CD14-positive monocyte (primary cell): Measurements from ENCODE around the gene LSP1. TPM values are rescaled to one million over a fixed set of nuclear protein-coding genes. Genes with fewer than 3 reads are reported as not detected.

Source experiments
- DNase-seq, 3 donors: peaks; one replicate each; pipeline ENCODE4 v3.0.0-alpha.2; 2011 to 2022
- H2AFZ ChIP-seq: 2 replicates; pipeline ENCODE4 v1.6.0; 2012; ENCODE audit warnings: mild to moderate bottlenecking, low read depth, low read length, inconsistent platforms; ENCODE audit not compliant: insufficient read depth, poor library complexity, severe bottlenecking
- H3K27ac ChIP-seq, 2 donors: 1 replicate in 1 of 2; 2 replicates in 1 of 2; pipeline ENCODE4 v1.5.1; 2012 to 2013; ENCODE audit warnings: low read length in 2 of 2, control low read depth in 1 of 2, inconsistent platforms in 1 of 2, low read depth in 1 of 2, mild to moderate bottlenecking in 1 of 2
- H3K27me3 ChIP-seq, 2 donors: one replicate each; pipeline versions ENCODE4 v1.6.0 to v1.6.1; 2011 to 2013; ENCODE audit warnings: low read length in 2 of 2; ENCODE audit not compliant: control insufficient read depth in 2 of 2, insufficient read depth in 2 of 2
- H3K36me3 ChIP-seq, 2 donors: replicated peaks in 1 of 2; 1 replicate in 1 of 2; 2 replicates in 1 of 2; pipeline versions ENCODE4 v1.5.1 to v1.6.1; 2012 to 2013; ENCODE audit warnings: low read length in 2 of 2, control low read depth in 1 of 2, inconsistent platforms in 1 of 2, mild to moderate bottlenecking in 1 of 2; ENCODE audit not compliant: insufficient read depth in 2 of 2, control insufficient read depth in 1 of 2
- H3K4me1 ChIP-seq, 2 donors: 1 replicate in 1 of 2; 2 replicates in 1 of 2; pipeline versions ENCODE4 v1.5.1 to v1.6.1; 2012 to 2013; ENCODE audit warnings: low read length in 2 of 2, control low read depth in 1 of 2, inconsistent platforms in 1 of 2, mild to moderate bottlenecking in 1 of 2, moderate library complexity in 1 of 2; ENCODE audit not compliant: insufficient read depth in 2 of 2, control insufficient read depth in 1 of 2
- H3K4me2 ChIP-seq: replicated peaks from 2 replicates; pipeline ENCODE3; 2012; ENCODE audit warnings: low read length, moderate library complexity, mild to moderate bottlenecking; ENCODE audit not compliant: poor library complexity, severe bottlenecking; ENCODE audit errors: extremely low read depth
- H3K4me3 ChIP-seq, 3 experiments: fragments of 200-600 bp in 1 of 3; sonication (generic) in 1 of 3; replicated peaks in 1 of 3; 1 replicate in 2 of 3; 2 replicates in 1 of 3; pipeline ENCODE4 v1.5.1; 2011 to 2013; ENCODE audit warnings: low read length in 3 of 3, mild to moderate bottlenecking in 3 of 3, control low read depth in 2 of 3, low read depth in 2 of 3, inconsistent platforms in 1 of 3, moderate library complexity in 1 of 3
- H3K79me2 ChIP-seq: 2 replicates; pipeline ENCODE4 v1.6.0; 2012; ENCODE audit warnings: mild to moderate bottlenecking, control low read depth, inconsistent platforms, low read length, moderate library complexity; ENCODE audit not compliant: insufficient read depth
- H3K9ac ChIP-seq: 2 replicates; pipeline ENCODE4 v1.6.0; 2017; ENCODE audit warnings: low read length, mild to moderate bottlenecking; ENCODE audit not compliant: insufficient read depth, poor library complexity, severe bottlenecking
- H3K9me3 ChIP-seq, 2 donors: replicated peaks in 1 of 2; 1 replicate in 1 of 2; 2 replicates in 1 of 2; pipeline versions ENCODE4 v1.5.1 to v1.6.1; 2012 to 2013; ENCODE audit warnings: low read length in 2 of 2, control low read depth in 1 of 2; ENCODE audit not compliant: control insufficient read depth in 1 of 2, insufficient read depth in 1 of 2
- H4K20me1 ChIP-seq: 2 replicates; pipeline ENCODE4 v1.6.0; 2012; ENCODE audit warnings: mild to moderate bottlenecking, low read length, control low read depth, moderate library complexity; ENCODE audit not compliant: insufficient read depth
- H3K27ac Mint-ChIP-seq, 7 donors: one replicate each; pipeline ENCODE4 v1.8.0; 2020; ENCODE audit warnings: mild to moderate bottlenecking in 7 of 7, mixed read lengths in 7 of 7, moderate library complexity in 6 of 7, inconsistent platforms in 2 of 7
- H3K27me3 Mint-ChIP-seq, 3 donors: one replicate each; pipeline ENCODE4 v1.8.0; 2021 to 2022; ENCODE audit warnings: low read depth in 3 of 3, mild to moderate bottlenecking in 3 of 3, mixed read lengths in 3 of 3, moderate library complexity in 3 of 3, inconsistent platforms in 1 of 3
- H3K36me3 Mint-ChIP-seq, 2 donors: one replicate each; pipeline ENCODE4 v1.8.0; 2020; ENCODE audit warnings: mixed read lengths in 2 of 2, inconsistent platforms in 1 of 2, mild to moderate bottlenecking in 1 of 2
- H3K4me1 Mint-ChIP-seq: one replicate; pipeline ENCODE4 v1.8.0; 2020; ENCODE audit warnings: mild to moderate bottlenecking, mixed read lengths
- H3K4me3 Mint-ChIP-seq, 2 donors: one replicate each; pipeline ENCODE4 v1.8.0; 2020; ENCODE audit warnings: mild to moderate bottlenecking in 2 of 2, mixed read lengths in 2 of 2, moderate library complexity in 1 of 2
- H3K9me3 Mint-ChIP-seq, 7 donors: one replicate each; pipeline ENCODE4 v1.8.0; 2020 to 2022; ENCODE audit warnings: mixed read lengths in 7 of 7, mild to moderate bottlenecking in 6 of 7, moderate library complexity in 6 of 7, inconsistent platforms in 2 of 7
- WGBS: methylation state at CpG from one replicate; pipeline ENCODE4 v1.1.5; 2013; ENCODE audit warnings: missing lambda C conversion rate; ENCODE audit not compliant: insufficient coverage; 5-methylcytosine and 5-hydroxymethylcytosine counted together
- intact Hi-C, 2 donors: fragments of 100-400 bp; cut with micrococcal nuclease; formaldehyde crosslinking; loops; one replicate each; pipeline versions ENCODE4 v1.15.0 to v1.15.1; 2023
- polyA plus RNA-seq, 3 donors: library from polyadenylated mRNA; depleted of rRNA in 1 of 3; unstranded in 2 of 3; stranded (reverse) in 1 of 3; fragments of 300-500 nt in 2 of 3; fragments of >200 nt in 1 of 3; fragmentation: Illumina TruSeq in 2 of 3; gene quantifications; 1 replicate in 2 of 3; 2 replicates in 1 of 3; pipeline ENCODE4 v1.2.3, GENCODE V29; 2012 to 2021
- TF ChIP-seq, protein P1 (sequence below): fragments of 200-600 bp; IDR thresholded peaks from one replicate; pipeline ENCODE4 v1.8.0; 2022; ENCODE audit warnings: antibody characterized with exemption, mild to moderate bottlenecking

The LSP1 gene
- polyA plus RNA-seq, 3 donors = 387 to 646 (median 542) TPM

DNA sequence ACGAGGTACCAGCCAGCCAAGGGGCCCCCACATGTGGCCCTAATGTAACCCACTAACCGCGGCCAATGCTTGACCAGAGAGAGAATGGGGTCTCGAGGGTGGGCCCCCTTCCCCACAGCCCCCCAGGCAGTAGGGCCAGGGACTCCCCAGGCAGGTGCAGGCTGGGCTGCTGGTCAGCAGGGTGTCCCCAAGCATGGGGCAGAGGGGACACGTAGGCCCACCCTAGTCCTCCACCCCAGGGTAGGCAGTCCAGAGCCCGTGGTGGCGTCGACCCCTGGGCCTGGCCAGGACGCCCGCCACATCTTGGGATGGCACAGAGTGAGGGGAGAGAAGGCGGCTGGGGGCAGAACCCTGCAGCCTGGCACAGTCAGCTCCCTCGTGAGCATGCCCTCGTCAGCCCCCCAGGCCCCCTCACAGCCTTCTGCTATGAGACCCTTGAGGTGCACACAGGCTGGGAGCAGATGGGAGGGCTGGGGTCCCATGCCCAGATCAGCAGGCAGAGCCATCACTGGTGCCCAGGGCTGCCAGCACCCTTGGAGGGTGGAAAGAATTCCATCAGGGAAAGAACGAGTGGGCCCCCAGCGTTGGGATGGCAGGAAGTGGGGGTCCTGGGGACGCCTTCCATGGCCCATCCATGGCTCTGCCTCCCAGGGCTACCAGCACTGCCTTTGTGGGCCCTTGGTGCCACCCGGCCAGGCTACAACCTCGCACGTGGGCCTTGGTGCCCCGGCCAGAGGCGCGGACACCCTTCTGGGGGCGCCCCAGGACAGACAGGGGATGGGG lies 72.7 kb downstream of the LSP1 start:
- Mint-ChIP-seq H3K27me3 (peaks cover 7 to 15% (median 8%) of the 10 kb centered on the region in 3 donors), H3K4me1 (peaks cover 7% of the 10 kb centered on the region), H3K4me3 (no peak overlapping the region), H3K27ac (peak overlapping the region in 1 of 7 donors; percentile 30), H3K36me3 (no peaks in the 10 kb centered on the region), H3K9me3 (peaks cover 0 to 4% (median 0%) of the 10 kb centered on the region in 7 donors)
- TF ChIP-seq, protein P1, sequence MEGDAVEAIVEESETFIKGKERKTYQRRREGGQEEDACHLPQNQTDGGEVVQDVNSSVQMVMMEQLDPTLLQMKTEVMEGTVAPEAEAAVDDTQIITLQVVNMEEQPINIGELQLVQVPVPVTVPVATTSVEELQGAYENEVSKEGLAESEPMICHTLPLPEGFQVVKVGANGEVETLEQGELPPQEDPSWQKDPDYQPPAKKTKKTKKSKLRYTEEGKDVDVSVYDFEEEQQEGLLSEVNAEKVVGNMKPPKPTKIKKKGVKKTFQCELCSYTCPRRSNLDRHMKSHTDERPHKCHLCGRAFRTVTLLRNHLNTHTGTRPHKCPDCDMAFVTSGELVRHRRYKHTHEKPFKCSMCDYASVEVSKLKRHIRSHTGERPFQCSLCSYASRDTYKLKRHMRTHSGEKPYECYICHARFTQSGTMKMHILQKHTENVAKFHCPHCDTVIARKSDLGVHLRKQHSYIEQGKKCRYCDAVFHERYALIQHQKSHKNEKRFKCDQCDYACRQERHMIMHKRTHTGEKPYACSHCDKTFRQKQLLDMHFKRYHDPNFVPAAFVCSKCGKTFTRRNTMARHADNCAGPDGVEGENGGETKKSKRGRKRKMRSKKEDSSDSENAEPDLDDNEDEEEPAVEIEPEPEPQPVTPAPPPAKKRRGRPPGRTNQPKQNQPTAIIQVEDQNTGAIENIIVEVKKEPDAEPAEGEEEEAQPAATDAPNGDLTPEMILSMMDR = no peak
- H3K27ac ChIP-seq = no peak overlapping the region
- H3K4me2 ChIP-seq = no peak overlapping the region
- no peak overlapping the region for H3K9ac ChIP-seq
- H2AFZ ChIP-seq = no peak overlapping the region
- no peak overlapping the region for H3K4me3 ChIP-seq
- intact Hi-C loops = loop anchor here in 1 of 2 donors (10.0 kb wide), 1 partner anchor 229 kb away; no protein-coding TSS in a partner anchor
- H3K27me3 ChIP-seq = no peaks in the 10 kb centered on the region
- H3K9me3 ChIP-seq = no peaks in the 10 kb centered on the region
- H3K36me3 ChIP-seq = no peaks in the 10 kb centered on the region
- H4K20me1 ChIP-seq = no peaks in the 10 kb centered on the region
- no peaks in the 10 kb centered on the region for H3K79me2 ChIP-seq
- DNase-seq = no peak
- 92% methylated on average over 17 of the region's 23 CpGs for WGBS
- peaks cover 0 to 10% of the 10 kb centered on the region in 2 donors for H3K4me1 ChIP-seq

DNA sequence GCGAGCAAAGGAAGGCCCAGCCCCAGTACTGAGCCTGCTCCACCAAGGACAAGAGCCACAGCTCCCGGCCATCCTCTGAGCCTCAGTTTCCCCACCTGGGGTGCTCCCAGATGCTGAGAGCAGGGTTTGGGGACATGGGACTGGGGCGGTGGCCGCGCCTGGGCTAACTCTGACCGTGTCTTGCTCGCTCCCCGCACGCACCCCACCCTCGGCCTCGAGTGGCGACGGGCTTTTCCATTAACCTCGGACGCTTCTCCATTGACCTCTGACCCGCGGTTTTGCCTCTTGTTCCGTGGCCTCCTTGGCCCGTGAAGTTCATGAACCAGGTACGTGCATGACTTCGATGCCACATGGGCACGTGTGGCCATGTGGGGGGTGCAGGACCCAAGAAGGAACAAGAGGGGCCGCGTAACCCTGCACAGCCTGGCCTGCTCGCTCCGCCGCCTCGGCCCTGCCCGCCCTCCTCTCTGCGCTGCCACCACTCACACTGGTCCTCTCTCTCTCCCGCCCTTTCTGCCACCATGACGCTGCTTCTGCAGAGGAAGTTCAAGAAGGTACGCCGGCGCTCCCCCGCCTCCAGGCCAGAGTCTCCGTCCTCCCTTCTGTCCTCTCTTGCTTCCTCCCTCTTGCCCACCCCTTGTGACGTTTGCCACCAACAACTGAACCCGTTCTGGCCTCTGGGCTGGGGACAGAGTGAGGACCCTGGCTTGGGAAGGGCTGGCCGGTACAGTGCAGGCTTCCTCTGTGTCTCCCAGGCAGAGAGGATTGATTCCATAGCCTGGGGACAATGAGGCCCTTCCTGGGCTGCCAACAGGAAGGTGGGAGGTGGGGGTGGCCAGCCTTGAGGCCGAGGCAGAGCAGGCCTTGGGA lies 73.5 kb downstream of the LSP1 start:
- Mint-ChIP-seq H3K27me3 (peaks cover 5 to 18% (median 7%) of the 10 kb centered on the region in 3 donors), H3K4me3 (peak overlapping the region in 1 of 2 donors; percentile 72), H3K4me1 (peaks cover 9% of the 10 kb centered on the region), H3K27ac (peak overlapping the region in 2 of 7 donors; percentile 18 to 85), H3K36me3 (no peaks in the 10 kb centered on the region), H3K9me3 (peaks cover 0 to 4% (median 0%) of the 10 kb centered on the region in 7 donors)
- intact Hi-C loops = loop anchor here in 1 of 2 donors (10.0 kb wide), 1 partner anchor 228 kb away; no protein-coding TSS in a partner anchor
- DNase-seq = peak in 2 of 3 donors; percentile 36 to 43
- H3K36me3 ChIP-seq = no peaks in the 10 kb centered on the region
- no peak overlapping the region for H3K27ac ChIP-seq
- H3K4me3 ChIP-seq = no peak overlapping the region
- no peak overlapping the region for H2AFZ ChIP-seq
- H3K4me1 ChIP-seq = peaks cover under 1 to 13% of the 10 kb centered on the region in 2 donors
- WGBS = 64% methylated on average over 31 of the region's 41 CpGs
- H3K4me2 ChIP-seq = no peak overlapping the region
- H3K27me3 ChIP-seq = no peaks in the 10 kb centered on the region
- H3K9ac ChIP-seq = no peak overlapping the region
- TF ChIP-seq, protein P1 = no peak
- H3K9me3 ChIP-seq = no peaks in the 10 kb centered on the region
- no peaks in the 10 kb centered on the region for H3K79me2 ChIP-seq
- H4K20me1 ChIP-seq = no peaks in the 10 kb centered on the region
